ENCODE data around the gene HASPIN. TPM values are rescaled to one million over a fixed set of nuclear protein-coding genes. Genes with fewer than 3 reads are reported as not detected.

The HASPIN gene
- total and polyA plus RNA-seq, 2 of the 13 experiments (the other 11 are each of a cell fraction or from before 2014, with no cell fraction given), result 2.7 to 8.1 TPM

GRCh38 chr17:3723556-3724377, at the start of gene HASPIN (continued):
- no peak for TF ChIP-seq RORA (CRISPR knock-in tag; IDR thresholded peaks at IDR 0.05)
- TF ChIP-seq, protein P1, sequence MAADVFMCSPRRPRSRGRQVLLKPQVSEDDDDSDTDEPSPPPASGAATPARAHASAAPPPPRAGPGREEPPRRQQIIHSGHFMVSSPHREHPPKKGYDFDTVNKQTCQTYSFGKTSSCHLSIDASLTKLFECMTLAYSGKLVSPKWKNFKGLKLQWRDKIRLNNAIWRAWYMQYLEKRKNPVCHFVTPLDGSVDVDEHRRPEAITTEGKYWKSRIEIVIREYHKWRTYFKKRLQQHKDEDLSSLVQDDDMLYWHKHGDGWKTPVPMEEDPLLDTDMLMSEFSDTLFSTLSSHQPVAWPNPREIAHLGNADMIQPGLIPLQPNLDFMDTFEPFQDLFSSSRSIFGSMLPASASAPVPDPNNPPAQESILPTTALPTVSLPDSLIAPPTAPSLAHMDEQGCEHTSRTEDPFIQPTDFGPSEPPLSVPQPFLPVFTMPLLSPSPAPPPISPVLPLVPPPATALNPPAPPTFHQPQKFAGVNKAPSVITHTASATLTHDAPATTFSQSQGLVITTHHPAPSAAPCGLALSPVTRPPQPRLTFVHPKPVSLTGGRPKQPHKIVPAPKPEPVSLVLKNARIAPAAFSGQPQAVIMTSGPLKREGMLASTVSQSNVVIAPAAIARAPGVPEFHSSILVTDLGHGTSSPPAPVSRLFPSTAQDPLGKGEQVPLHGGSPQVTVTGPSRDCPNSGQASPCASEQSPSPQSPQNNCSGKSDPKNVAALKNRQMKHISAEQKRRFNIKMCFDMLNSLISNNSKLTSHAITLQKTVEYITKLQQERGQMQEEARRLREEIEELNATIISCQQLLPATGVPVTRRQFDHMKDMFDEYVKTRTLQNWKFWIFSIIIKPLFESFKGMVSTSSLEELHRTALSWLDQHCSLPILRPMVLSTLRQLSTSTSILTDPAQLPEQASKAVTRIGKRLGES (CRISPR knock-in tag; IDR thresholded peaks at IDR 0.05; ENCODE audit: borderline replicate concordance), result no peak; the same call in 1 of the 2 replicates
- TF ChIP-seq ZNF660 (CRISPR knock-in tag; IDR thresholded peaks at IDR 0.05; ENCODE audit: borderline replicate concordance, low read depth), result no peak
- peak; percentile 79; the same call in 1 of the 2 replicates for TF ChIP-seq DR1 (CRISPR knock-in tag; IDR thresholded peaks at IDR 0.05)
- 0 out of 2 replicates have a peak, but pooled peaks have one; percentile 49 for TF ChIP-seq ZNF879 (CRISPR knock-in tag; IDR thresholded peaks at IDR 0.05)
- 0 out of 2 replicates have a peak, but pooled peaks have one; percentile 70 for TF ChIP-seq ZNF672 (CRISPR knock-in tag; IDR thresholded peaks at IDR 0.05)
- TF ChIP-seq ZBTB38 (CRISPR knock-in tag; IDR thresholded peaks at IDR 0.05), result peak; percentile 72
- peak; percentile 88; the same call in 1 of the 2 replicates for TF ChIP-seq ZMYM3 (CRISPR knock-in tag; IDR thresholded peaks at IDR 0.05)

DNA sequence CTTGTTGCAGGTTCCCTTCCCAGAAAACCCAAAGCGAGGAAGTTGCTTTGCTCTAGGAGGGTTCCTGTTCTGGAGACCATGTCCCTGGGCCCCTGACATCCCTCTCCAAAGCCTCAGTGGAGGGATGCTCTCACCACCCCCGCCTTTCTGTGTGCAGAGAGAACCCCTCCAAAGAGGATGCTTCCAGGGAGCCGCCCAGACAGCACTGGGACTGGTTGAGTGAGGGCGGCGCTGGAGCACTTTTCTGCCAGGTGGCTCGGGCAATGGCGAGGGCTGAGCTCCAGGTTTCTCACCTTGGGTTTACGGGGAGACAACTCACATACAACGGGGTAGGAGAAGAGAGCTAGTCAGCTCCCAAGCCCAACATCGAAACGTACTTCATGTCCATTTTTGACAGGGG, 47.8 kb upstream of the HASPIN start:
- in situ Hi-C loops (cut with HindIII; ENCODE audit: extremely low pct_ligation_motif_present, low pct_unique_long_range_greater_than_20kb), result no loop called here
- intact Hi-C loops (cut with micrococcal nuclease; ENCODE audit: unreplicated experiment), result no loop called here
- TF ChIP-seq MTF1 (CRISPR knock-in tag; IDR thresholded peaks at IDR 0.05), result no peak
- no peak for TF ChIP-seq ZNF510 (CRISPR knock-in tag; IDR thresholded peaks at IDR 0.05; ENCODE audit: low read depth)
- no peak for TF ChIP-seq TAF15 (IDR thresholded peaks at IDR 0.05; ENCODE audit: low read depth, low read length, poor library complexity, severe bottlenecking)
- no peak for TF ChIP-seq PRMT3 (CRISPR knock-in tag; IDR thresholded peaks at IDR 0.05; ENCODE audit: borderline replicate concordance, low read depth)
- TF ChIP-seq MTA3 (CRISPR knock-in tag; IDR thresholded peaks at IDR 0.05), result no peak
- TF ChIP-seq ZNF629 (CRISPR knock-in tag; conservative IDR thresholded peaks at IDR 0.05), result no peak
- TF ChIP-seq GZF1 (CRISPR knock-in tag; IDR thresholded peaks at IDR 0.05), result no peak
- no peak for TF ChIP-seq KLF6 (CRISPR knock-in tag; IDR thresholded peaks at IDR 0.05)
- TF ChIP-seq ETV6 (CRISPR knock-in tag; conservative IDR thresholded peaks at IDR 0.05), result no peak
- TF ChIP-seq, protein P2, sequence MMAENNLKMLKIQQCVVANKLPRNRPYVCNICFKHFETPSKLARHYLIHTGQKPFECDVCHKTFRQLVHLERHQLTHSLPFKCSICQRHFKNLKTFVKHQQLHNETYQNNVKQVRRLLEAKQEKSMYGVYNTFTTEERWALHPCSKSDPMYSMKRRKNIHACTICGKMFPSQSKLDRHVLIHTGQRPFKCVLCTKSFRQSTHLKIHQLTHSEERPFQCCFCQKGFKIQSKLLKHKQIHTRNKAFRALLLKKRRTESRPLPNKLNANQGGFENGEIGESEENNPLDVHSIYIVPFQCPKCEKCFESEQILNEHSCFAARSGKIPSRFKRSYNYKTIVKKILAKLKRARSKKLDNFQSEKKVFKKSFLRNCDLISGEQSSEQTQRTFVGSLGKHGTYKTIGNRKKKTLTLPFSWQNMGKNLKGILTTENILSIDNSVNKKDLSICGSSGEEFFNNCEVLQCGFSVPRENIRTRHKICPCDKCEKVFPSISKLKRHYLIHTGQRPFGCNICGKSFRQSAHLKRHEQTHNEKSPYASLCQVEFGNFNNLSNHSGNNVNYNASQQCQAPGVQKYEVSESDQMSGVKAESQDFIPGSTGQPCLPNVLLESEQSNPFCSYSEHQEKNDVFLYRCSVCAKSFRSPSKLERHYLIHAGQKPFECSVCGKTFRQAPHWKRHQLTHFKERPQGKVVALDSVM (CRISPR knock-in tag; IDR thresholded peaks at IDR 0.05), result no peak
- no peak for TF ChIP-seq SP4 (CRISPR knock-in tag; IDR thresholded peaks at IDR 0.05)
- no peaks in the 10 kb centered on the region for H3K79me2 ChIP-seq (ENCODE audit: insufficient read depth, low read length)
- no peak overlapping the region for H2AFZ ChIP-seq (ENCODE audit: low read length)
- no peaks in the 10 kb centered on the region for H4K20me1 ChIP-seq (ENCODE audit: insufficient read depth, low read length)
- H3K9ac ChIP-seq (ENCODE audit: insufficient read depth, low read depth, low read length), result no peak overlapping the region
- H3K27me3 ChIP-seq (ENCODE audit: control insufficient read depth in 1 of 2, insufficient read depth in 2 of 2, low read length in 2 of 2), result no peaks in the 10 kb centered on the region
- ATAC-seq, result no peak
- H3K27ac ChIP-seq (ENCODE audit: extremely low read length, insufficient read depth, low read length), result no peak overlapping the region
- DNase-seq (ENCODE audit: low spot score), result no peak
- no peak for FAIRE-seq
- no peak overlapping the region for H3K4me2 ChIP-seq (ENCODE audit: low read depth, low read length)
- BruUV-seq (replicated peaks), result no TSS peak
- H3K4me3 ChIP-seq (replicated peaks in 1 of 3; ENCODE audit: insufficient read depth in 1 of 3, low read depth in 2 of 3, low read length in 3 of 3), result no peak overlapping the region
- no peaks in the 10 kb centered on the region for H3K9me3 ChIP-seq (ENCODE audit: low read length)
- peaks cover 36% of the 10 kb centered on the region for H3K4me1 ChIP-seq (ENCODE audit: insufficient read depth, low read length)
- ChIA-PET POLR2A (no interaction called here), CTCF (ENCODE audit: low intra/inter-chr PET ratio, low total read pairs) (no interaction called here)
- WGBS (ENCODE audit: low lambda C conversion rate), result 71% methylated on average over 7 of the region's 11 CpGs
- H3K36me3 ChIP-seq (replicated peaks in 1 of 2; ENCODE audit: control insufficient read depth in 1 of 2, insufficient read depth in 2 of 2, low read length in 2 of 2), result no peaks in the 10 kb centered on the region

All from HepG2 (cell line).